GM21717 (cell line): ENCODE results near the gene XPO5.

Source experiments
- ATAC-seq: cut with Tn5 transposase; IDR thresholded peaks from one replicate; pipeline ENCODE4 v1.9.1; 2021; ENCODE audit warnings: mild to moderate bottlenecking, moderate library complexity; ENCODE audit not compliant: unreplicated experiment

The XPO5 gene

GRCh38 chr6:43476746-43477145 lies 99.1 kb downstream of the XPO5 start:
- no peak for ATAC-seq

- no peak for ATAC-seq
Measured at GRCh38 chr6:43475516-43475915, 100.3 kb downstream of the XPO5 start.

GRCh38 chr6:43472515-43472914 lies 103.3 kb downstream of the XPO5 start:
- no peak for ATAC-seq
